HG03439 (cell line): ENCODE results near the gene C1orf216.
"Not testable (repeated sequence)": the region's sequence is repeated elsewhere in the genome, so short reads cannot be mapped to it uniquely, and the experiment has no call there.

Experiments
- ATAC-seq: cut with Tn5 transposase; IDR thresholded peaks from one replicate; pipeline ENCODE4 v1.9.1; 2021; ENCODE audit warnings: mild to moderate bottlenecking, moderate library complexity; ENCODE audit not compliant: unreplicated experiment

C1orf216 gene, protein sequence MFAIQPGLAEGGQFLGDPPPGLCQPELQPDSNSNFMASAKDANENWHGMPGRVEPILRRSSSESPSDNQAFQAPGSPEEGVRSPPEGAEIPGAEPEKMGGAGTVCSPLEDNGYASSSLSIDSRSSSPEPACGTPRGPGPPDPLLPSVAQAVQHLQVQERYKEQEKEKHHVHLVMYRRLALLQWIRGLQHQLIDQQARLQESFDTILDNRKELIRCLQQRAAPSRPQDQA

GRCh38 chr1:35718492-35719336 is at the start of gene C1orf216:
Gene C1orf216 (minus strand): TSS chr1:35718884. CDS start chr1:35716321, 2,563 bp downstream.
- ATAC-seq, result no peak

DNA sequence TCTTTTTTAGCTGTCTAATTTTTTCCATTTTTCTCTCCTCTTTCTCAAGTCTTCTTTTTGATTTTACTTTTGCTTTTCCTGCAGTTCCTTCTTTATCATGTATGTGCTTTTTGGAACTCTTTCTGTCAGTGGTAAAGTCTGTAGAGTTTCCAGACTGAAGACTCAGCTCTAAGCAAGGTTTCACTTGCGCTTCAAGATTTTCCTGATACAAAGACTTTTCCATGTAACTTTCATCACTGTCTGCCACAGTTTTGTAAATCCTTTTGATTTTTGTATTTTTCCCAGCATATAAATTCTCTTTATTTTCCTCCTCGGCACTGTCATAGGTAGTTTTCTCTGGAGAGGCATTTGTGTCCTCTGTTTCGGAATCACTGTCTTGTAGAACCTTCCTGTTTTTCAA is 45.6 kb upstream of the C1orf216 start:
- no peak for ATAC-seq

- ATAC-seq, result no peak
These were observed 44.5 kb upstream of the C1orf216 start for GRCh38 chr1:35763201-35763600.

- ATAC-seq, result no peak
These were observed 43.5 kb upstream of the C1orf216 start for GRCh38 chr1:35762141-35762540.

DNA sequence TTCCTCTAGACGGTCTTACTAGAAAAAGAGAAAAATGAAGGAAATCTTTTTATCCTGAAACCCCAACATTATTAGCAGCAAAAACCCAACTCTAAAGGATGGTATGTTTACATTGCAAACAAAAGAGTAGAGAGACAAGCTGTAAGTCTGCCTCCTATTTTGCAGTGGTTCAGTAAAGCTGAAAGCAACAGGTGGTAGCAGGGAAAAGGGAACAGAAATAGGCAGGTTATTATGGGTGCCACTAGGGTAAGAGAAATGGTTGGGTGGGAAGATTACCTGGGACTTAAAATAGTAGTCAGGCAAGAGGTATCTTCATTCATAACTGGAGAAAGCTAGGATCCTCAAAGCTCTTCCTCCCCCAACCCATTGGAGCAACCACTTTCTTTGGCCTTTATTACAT is 37.4 kb upstream of the C1orf216 start:
- ATAC-seq, result no peak

DNA sequence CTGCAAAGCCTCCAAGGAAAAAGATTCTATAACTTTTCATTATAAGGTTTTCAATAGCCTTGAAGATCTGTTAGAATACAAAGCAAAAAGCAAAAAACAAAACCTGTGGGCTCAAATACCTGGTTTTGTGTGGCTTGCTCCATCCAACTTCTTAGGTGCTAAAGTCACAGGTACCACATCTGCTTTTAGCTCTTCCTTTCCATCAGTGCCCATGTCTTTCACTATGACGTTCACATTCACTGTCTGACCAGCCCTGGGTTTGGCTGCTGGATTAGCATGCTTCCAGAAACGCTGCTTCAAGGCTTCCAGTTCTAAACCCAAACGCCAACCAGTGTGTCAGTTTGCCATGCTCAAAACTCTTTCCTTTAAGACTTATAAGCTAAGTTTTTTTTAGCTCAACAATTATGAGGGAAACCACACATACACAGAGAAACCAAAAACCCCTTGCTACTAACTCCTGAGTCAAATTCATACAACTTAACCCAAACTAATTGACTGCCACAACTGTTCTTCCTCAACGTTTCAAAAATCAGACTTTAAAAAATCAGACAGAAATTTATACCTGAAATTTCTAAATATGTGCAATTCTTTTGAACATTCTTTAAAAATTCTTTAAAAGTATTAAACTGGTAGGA is 35.1 kb upstream of the C1orf216 start:
- ATAC-seq, result no peak

GRCh38 chr1:35748326-35748725 is 29.6 kb upstream of the C1orf216 start:
- ATAC-seq, result no peak

- no peak for ATAC-seq
These were observed 26.5 kb upstream of the C1orf216 start for GRCh38 chr1:35745124-35745730.

GRCh38 chr1:35737120-35737519 is 18.4 kb upstream of the C1orf216 start:
- no peak for ATAC-seq

- ATAC-seq, result no peak
These were observed 8.9 kb upstream of the C1orf216 start for GRCh38 chr1:35727434-35728040.

DNA sequence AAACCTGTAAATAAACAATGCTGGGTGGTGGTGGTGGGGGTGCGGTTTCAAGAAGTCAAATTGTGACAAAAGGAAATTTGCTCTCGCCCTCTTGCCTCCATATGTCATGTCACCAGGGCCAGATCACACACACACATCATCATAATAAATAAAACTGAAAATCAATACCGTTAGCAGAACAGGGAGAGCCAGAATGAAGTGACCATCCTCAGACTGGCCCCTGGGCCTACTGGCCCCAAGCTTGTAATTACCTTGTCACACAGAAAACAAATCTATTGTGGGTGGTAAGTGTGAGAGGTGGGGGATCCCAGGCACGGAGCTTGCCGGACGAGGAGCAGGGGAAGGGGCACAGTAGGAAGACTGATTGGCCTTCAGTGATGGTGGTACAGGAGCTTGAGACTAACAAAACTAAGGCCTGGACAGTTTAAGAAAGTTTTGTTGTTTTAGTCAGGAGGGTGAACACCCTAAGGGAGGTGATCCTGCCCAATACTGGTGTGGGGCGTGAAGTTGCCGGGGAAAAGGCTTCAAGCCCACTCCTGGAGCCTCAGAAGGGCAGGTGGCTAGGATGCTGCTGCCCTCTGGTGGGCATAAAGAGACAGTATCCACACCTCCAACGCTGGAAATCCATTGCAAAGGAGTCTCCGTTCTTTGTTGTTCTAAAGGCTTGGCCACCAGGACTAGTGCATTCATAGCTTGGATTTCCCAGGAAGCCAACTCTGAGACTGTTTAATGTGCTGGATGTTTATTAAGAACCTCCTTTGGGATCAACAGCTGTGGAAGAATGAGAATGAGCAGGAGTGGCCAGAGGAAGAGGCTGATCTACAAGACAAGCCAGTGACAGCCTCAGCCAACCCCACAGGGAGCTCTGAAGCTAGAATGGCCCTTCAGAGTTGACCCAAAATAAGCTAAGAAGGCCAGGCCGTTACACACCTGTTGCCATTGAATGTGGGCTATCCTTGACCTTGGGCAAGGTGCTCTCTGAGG is 8.1 kb upstream of the C1orf216 start:
- no peak for ATAC-seq

- no peak for ATAC-seq
These were observed 6.9 kb upstream of the C1orf216 start for GRCh38 chr1:35725596-35725995.

- ATAC-seq, result no peak
These were observed 690 bp downstream of the C1orf216 start for GRCh38 chr1:35717911-35718476.

- ATAC-seq, result peak; percentile 52
These were observed 3.1 kb downstream of the C1orf216 start for GRCh38 chr1:35715568-35716002.

DNA sequence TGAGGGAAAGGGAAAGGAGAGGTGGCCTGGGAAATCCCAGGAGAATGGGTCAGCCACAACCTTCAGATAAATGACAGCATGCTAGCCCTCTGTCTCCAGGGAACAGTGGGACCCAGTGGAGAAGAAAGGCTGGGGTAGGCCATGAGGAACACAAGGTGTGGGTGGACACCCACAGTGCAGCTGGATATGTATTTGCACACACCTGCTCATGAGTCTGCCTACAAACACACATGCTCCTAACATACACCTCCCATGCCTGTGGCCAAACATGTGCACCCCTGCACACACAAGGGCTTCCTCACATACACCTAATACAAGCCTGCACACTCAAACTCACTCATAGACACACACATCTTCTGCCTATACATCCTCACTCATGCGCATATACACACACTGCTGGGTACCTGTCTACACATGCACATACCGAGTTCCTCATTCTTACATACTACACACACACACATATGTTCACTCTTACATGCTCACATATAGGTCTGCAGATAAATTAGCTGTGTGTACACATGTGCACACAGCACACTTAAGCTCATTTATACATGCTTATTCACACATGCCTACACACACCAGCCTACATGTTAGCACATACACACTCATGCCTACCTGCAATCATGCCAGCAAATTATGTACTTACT is 3.6 kb downstream of the C1orf216 start:
- peak; percentile 14 for ATAC-seq

DNA sequence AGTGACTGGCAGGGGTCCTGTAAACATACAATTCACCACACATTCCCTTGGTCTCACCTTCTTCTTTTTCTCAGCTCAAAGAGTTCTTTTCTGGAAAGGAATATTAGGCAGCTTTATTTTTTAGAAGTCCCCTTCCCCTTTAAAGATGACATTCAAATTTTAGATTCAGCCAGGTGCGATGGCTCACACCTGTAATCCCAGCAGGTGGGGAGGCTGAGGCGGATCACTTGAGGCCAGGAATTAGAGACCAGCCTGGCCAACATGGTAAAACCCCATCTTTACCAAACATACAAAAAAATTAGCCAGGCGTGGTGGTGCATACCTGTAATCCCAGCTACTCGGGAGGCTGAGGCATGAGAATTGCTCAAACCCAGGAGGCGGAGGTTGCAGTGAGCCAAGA is 7.6 kb downstream of the C1orf216 start:
- not testable (repeated sequence) for ATAC-seq

DNA sequence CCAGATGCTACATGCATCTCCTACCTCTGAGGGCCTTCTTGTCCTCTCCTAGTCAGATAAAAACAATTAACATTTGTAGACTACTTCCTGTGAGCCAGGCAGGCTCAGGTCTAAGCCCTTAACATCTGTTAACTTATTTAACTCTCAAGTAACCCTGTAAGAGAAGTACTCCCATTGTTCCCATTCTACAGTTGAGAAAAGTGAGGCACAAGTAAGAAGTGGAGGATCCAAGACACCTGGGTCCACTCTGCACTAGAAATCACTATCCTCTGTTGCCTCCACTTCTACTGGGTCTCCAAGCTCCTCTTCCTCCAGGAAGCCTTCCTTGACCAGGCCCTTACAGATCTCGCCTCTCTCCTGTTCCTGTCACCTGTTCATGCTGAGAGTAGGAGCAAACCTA is 9.7 kb downstream of the C1orf216 start:
- ATAC-seq, result no peak

DNA sequence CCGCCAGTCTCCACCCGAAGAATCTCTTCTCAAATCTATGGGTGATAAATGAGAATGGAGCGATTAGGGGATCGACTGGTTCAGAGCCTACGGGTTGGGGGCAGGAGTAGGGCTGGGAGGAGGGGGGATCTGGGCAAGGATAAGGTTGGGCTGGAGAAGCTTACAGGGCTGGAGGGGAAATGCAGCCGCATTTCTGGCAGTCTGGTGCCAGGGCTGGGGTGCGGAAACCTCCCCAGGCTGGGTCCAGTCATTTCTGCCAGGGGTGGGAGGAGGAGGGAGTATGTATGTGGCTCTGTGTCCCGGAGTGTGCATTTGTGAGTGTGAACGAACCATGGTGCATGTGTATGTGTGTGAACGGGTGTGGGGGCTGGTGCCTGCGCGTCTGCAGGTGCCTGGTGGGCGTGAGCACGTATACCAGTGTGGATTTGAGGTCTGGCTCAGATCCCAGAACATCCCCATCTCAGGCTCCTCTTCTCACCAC is 10.2 kb downstream of the C1orf216 start:
- no peak for ATAC-seq
